ENCODE measurements around the gene SNX8.
"Not testable (repeated sequence)": the region's sequence is repeated elsewhere in the genome, so short reads cannot be mapped to it uniquely, and the experiment has no call there.

The SNX8 gene

GRCh38 chr7:2314209-2314955, at the start of gene SNX8:
SNX8 (minus strand) TSS chr7:2314441; CDS start chr7:2314421, 20 bp downstream.
- peak; percentile 88 for DNase-seq

GRCh38 chr7:2362385-2363088, 48.3 kb upstream of the SNX8 start:
- no peak for DNase-seq

- DNase-seq: no peak
These were observed 46.6 kb upstream of the SNX8 start for GRCh38 chr7:2360796-2361195.

GRCh38 chr7:2359610-2360009, 45.4 kb upstream of the SNX8 start:
- no peak for DNase-seq

GRCh38 chr7:2358968-2359527, 44.8 kb upstream of the SNX8 start:
- DNase-seq: peak; percentile 51

- no peak for DNase-seq
These were observed 43.3 kb upstream of the SNX8 start for GRCh38 chr7:2357571-2357970.

GRCh38 chr7:2357165-2357564, 42.9 kb upstream of the SNX8 start:
- no peak for DNase-seq

- no peak for DNase-seq
These were observed 41.4 kb upstream of the SNX8 start for GRCh38 chr7:2355705-2356008.

- DNase-seq: no peak
These were observed 40.9 kb upstream of the SNX8 start for GRCh38 chr7:2354939-2355704.

- peak; percentile 91 for DNase-seq
These were observed 40.1 kb upstream of the SNX8 start, which contains the start of gene EIF3B for GRCh38 chr7:2354186-2354938. EIF3B (plus strand) TSS chr7:2354827; CDS start chr7:2354922, 95 bp downstream.

GRCh38 chr7:2353936-2354185, 39.6 kb upstream of the SNX8 start:
- DNase-seq: peak; percentile 83

- DNase-seq: no peak
These were observed 39.1 kb upstream of the SNX8 start for GRCh38 chr7:2353113-2353935.

GRCh38 chr7:2350861-2351260, 36.6 kb upstream of the SNX8 start:
- no peak for DNase-seq

- no peak for DNase-seq
These were observed 35.8 kb upstream of the SNX8 start for GRCh38 chr7:2350055-2350454.

GRCh38 chr7:2347351-2348063, 33.3 kb upstream of the SNX8 start:
- DNase-seq: not testable (repeated sequence)

GRCh38 chr7:2336626-2337299, 22.5 kb upstream of the SNX8 start:
- DNase-seq: no peak

GRCh38 chr7:2332606-2333231, 18.5 kb upstream of the SNX8 start:
- DNase-seq: not testable (repeated sequence)

- no peak for DNase-seq
These were observed 17.5 kb upstream of the SNX8 start for GRCh38 chr7:2331707-2332106.

GRCh38 chr7:2330493-2330892, 16.3 kb upstream of the SNX8 start:
- DNase-seq: no peak

- DNase-seq: no peak
These were observed 12.7 kb upstream of the SNX8 start for GRCh38 chr7:2326951-2327350.
